Lower leg skin (tissue), 3 donors: ENCODE results near the gene SMIM20.

Source experiments
- POLR2A ChIP-seq, 2 donors: fragments of 450-650 bp; IDR thresholded peaks; one replicate each; pipeline ENCODE4 v1.6.1; 2016 to 2017; ENCODE audit warnings: antibody characterized with exemption in 2 of 2, mild to moderate bottlenecking in 1 of 2, moderate library complexity in 1 of 2
- TF ChIP-seq, protein P1 (sequence below), 3 donors: fragments of 450-650 bp; IDR thresholded peaks; one replicate each; pipeline ENCODE4 v1.5.1; 2016; ENCODE audit warnings: antibody characterized with exemption in 3 of 3, mild to moderate bottlenecking in 3 of 3, moderate library complexity in 2 of 3

DNA sequence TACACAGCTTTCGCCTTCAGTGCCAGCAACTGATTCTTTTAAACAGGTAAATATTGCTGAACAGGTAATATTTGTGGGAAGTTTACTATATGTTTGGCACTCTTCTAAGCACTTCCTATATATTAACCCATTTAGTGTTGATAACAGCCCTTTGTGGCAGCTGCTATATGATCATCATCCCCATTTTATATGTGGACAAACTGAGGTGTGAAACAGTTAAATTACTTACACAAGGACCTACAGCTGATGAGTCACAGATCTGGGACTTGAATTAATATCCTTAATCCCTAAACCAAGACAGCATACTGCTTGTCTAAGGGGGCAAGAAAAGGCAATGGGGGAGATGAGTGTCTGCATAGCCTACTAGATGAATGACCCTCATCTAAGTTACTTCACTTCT, 2.9 kb downstream of the SMIM20 start:
- TF ChIP-seq, protein P1, sequence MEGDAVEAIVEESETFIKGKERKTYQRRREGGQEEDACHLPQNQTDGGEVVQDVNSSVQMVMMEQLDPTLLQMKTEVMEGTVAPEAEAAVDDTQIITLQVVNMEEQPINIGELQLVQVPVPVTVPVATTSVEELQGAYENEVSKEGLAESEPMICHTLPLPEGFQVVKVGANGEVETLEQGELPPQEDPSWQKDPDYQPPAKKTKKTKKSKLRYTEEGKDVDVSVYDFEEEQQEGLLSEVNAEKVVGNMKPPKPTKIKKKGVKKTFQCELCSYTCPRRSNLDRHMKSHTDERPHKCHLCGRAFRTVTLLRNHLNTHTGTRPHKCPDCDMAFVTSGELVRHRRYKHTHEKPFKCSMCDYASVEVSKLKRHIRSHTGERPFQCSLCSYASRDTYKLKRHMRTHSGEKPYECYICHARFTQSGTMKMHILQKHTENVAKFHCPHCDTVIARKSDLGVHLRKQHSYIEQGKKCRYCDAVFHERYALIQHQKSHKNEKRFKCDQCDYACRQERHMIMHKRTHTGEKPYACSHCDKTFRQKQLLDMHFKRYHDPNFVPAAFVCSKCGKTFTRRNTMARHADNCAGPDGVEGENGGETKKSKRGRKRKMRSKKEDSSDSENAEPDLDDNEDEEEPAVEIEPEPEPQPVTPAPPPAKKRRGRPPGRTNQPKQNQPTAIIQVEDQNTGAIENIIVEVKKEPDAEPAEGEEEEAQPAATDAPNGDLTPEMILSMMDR (IDR thresholded peaks at IDR 0.05): no peak
- TF ChIP-seq POLR2A (IDR thresholded peaks at IDR 0.05): no peak
